H4 (cell line): ENCODE data around the gene PPP3R1. TPM values are rescaled to one million over a fixed set of nuclear protein-coding genes. Genes with fewer than 3 reads are reported as not detected.

ENCODE experiments used
- DNase-seq: peaks from one replicate; pipeline ENCODE4 v3.0.0-alpha.2; 2015; ENCODE audit warnings: low spot score
- total RNA-seq: library from RNA; depleted of rRNA; stranded (reverse); fragments of >200 nt; shearing (Covaris generic); gene quantifications from 2 replicates; pipeline ENCODE4 v1.2.3, GENCODE V29; 2014; rRNA removed

Gene PPP3R1
- total RNA-seq, 1 experiment from 2014 or later: 26.5 TPM

- no peak for DNase-seq
These were observed 101.3 kb downstream of the PPP3R1 start for GRCh38 chr2:68151037-68151436.

GRCh38 chr2:68141875-68142274, 110.5 kb downstream of the PPP3R1 start:
- DNase-seq: no peak

- no peak for DNase-seq
These were observed 116.6 kb downstream of the PPP3R1 start for GRCh38 chr2:68135448-68136320.

GRCh38 chr2:68134554-68134953, 117.8 kb downstream of the PPP3R1 start:
- no peak for DNase-seq

GRCh38 chr2:68134120-68134519, 118.2 kb downstream of the PPP3R1 start:
- no peak for DNase-seq

Other genes with a start within 250 kb of the PPP3R1 start
- gene C1D, start 189.5 kb downstream of the PPP3R1 start, total RNA-seq: 71.3 and 77.6 TPM in 2 replicates
- 26.4 and 28.8 TPM in 2 replicates for gene PNO1, start 94.6 kb downstream of the PPP3R1 start, total RNA-seq
- 19.7 and 32.6 TPM in 2 replicates for gene CNRIP1, start 67.4 kb upstream of the PPP3R1 start, total RNA-seq
- gene PLEK, start 112.8 kb upstream of the PPP3R1 start, total RNA-seq: 0.12 TPM in 1 of 2 replicates, not detected in the other
- 0.31 and 0.72 TPM in 2 replicates for gene FBXO48, start 214.8 kb upstream of the PPP3R1 start, total RNA-seq
- gene APLF, start 215.1 kb upstream of the PPP3R1 start, total RNA-seq: 2.1 and 2.8 TPM in 2 replicates